HG03175 (cell line): ENCODE data around the gene STKLD1.
A peak's percentile ranks its signal among the peaks of the same experiment; 100 is the strongest.
"Not testable (repeated sequence)": the region's sequence is repeated elsewhere in the genome, so short reads cannot be mapped to it uniquely, and the experiment has no call there.

ENCODE experiments used
- ATAC-seq: cut with Tn5 transposase; IDR thresholded peaks from one replicate; pipeline ENCODE4 v1.9.1; 2021; ENCODE audit warnings: mild to moderate bottlenecking, moderate library complexity; ENCODE audit not compliant: unreplicated experiment

STKLD1 gene

GRCh38 chr9:133375724-133376654, at the start of gene STKLD1, which contains the start of gene SURF4:
TSS of gene STKLD1 (plus strand) at chr9:133376366. CDS start at chr9:133376474, 108 bp downstream.
TSS of gene SURF4 (minus strand) at chr9:133376060. CDS start at chr9:133375969, 91 bp downstream.
- ATAC-seq, result peak; percentile 89

- ATAC-seq, result not testable (repeated sequence)
Observed at GRCh38 chr9:133327021-133327420, 49.1 kb upstream of the STKLD1 start.

GRCh38 chr9:133327834-133328484, 48.2 kb upstream of the STKLD1 start:
- ATAC-seq, result no peak

- ATAC-seq, result not testable (repeated sequence)
Observed at GRCh38 chr9:133329306-133330156, 46.6 kb upstream of the STKLD1 start.

GRCh38 chr9:133331221-133331620, 44.9 kb upstream of the STKLD1 start:
- no peak for ATAC-seq

- no peak for ATAC-seq
Observed at GRCh38 chr9:133331641-133332380, 44.4 kb upstream of the STKLD1 start.

- ATAC-seq, result no peak
Observed at GRCh38 chr9:133332381-133332730, 43.8 kb upstream of the STKLD1 start.

- no peak for ATAC-seq
Observed at GRCh38 chr9:133333011-133333410, 43.2 kb upstream of the STKLD1 start.

- no peak for ATAC-seq
Observed at GRCh38 chr9:133333566-133333965, 42.6 kb upstream of the STKLD1 start.

- ATAC-seq, result no peak
Observed at GRCh38 chr9:133334161-133334560, 42.0 kb upstream of the STKLD1 start.

- ATAC-seq, result not testable (repeated sequence)
Observed at GRCh38 chr9:133334888-133335287, 41.3 kb upstream of the STKLD1 start.

- ATAC-seq, result peak; percentile 84
Observed at GRCh38 chr9:133335924-133336811, 40.0 kb upstream of the STKLD1 start, which contains the start of gene SURF6. TSS of gene SURF6 (minus strand) at chr9:133336188. CDS start at chr9:133336132, 56 bp downstream.

GRCh38 chr9:133339641-133340040, 36.5 kb upstream of the STKLD1 start:
- no peak for ATAC-seq

- no peak for ATAC-seq
Observed at GRCh38 chr9:133340256-133340655, 35.9 kb upstream of the STKLD1 start.

GRCh38 chr9:133340916-133341315, 35.2 kb upstream of the STKLD1 start:
- ATAC-seq, result no peak

- no peak for ATAC-seq
Observed at GRCh38 chr9:133341369-133342068, 34.6 kb upstream of the STKLD1 start.

- ATAC-seq, result no peak
Observed at GRCh38 chr9:133342069-133342406, 34.1 kb upstream of the STKLD1 start.

- ATAC-seq, result no peak
Observed at GRCh38 chr9:133342570-133342969, 33.6 kb upstream of the STKLD1 start.

- ATAC-seq, result no peak
Observed at GRCh38 chr9:133344071-133344470, 32.1 kb upstream of the STKLD1 start.
